SU-DHL-6 (cell line): ENCODE results near the gene CRYGN.

Source experiments
- EZH2phosphoT487 ChIP-seq: fragments of 200-600 bp; sonication (generic), shearing (Covaris generic); conservative IDR thresholded peaks from 2 replicates; pipeline ENCODE4 v1.6.1; 2018; ENCODE audit warnings: mild to moderate bottlenecking, antibody characterized with exemption, low read length, moderate library complexity, mixed read lengths
- TF ChIP-seq, protein P1 (sequence below): fragments of 200-600 bp; sonication (generic); IDR thresholded peaks from one replicate; pipeline ENCODE4 v1.5.1; 2017; ENCODE audit warnings: antibody characterized with exemption, mild to moderate bottlenecking, low read length, moderate library complexity; ENCODE audit not compliant: insufficient read depth, poor library complexity, severe bottlenecking

- TF ChIP-seq, protein P1, sequence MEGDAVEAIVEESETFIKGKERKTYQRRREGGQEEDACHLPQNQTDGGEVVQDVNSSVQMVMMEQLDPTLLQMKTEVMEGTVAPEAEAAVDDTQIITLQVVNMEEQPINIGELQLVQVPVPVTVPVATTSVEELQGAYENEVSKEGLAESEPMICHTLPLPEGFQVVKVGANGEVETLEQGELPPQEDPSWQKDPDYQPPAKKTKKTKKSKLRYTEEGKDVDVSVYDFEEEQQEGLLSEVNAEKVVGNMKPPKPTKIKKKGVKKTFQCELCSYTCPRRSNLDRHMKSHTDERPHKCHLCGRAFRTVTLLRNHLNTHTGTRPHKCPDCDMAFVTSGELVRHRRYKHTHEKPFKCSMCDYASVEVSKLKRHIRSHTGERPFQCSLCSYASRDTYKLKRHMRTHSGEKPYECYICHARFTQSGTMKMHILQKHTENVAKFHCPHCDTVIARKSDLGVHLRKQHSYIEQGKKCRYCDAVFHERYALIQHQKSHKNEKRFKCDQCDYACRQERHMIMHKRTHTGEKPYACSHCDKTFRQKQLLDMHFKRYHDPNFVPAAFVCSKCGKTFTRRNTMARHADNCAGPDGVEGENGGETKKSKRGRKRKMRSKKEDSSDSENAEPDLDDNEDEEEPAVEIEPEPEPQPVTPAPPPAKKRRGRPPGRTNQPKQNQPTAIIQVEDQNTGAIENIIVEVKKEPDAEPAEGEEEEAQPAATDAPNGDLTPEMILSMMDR, result no peak
- TF ChIP-seq EZH2phosphoT487, result no peak
These were observed 6.1 kb downstream of the CRYGN start for GRCh38 chr7:151433721-151434400.
